ENCODE measurements around the gene THAP4. TPM values are rescaled to one million over a fixed set of nuclear protein-coding genes. Genes with fewer than 3 reads are reported as not detected.

The THAP4 gene
- polyA plus RNA-seq, 3 donors: 15.1 to 25.9 (median 16.3) TPM

- Histone ChIP-seq H2AFZ (ENCODE audit: insufficient read depth, low read depth, low read length, poor library complexity, severe bottlenecking) (no peak overlapping the region), H3K27me3 (ENCODE audit: control insufficient read depth in 2 of 2, insufficient read depth in 2 of 2, low read length in 2 of 2) (no peaks in the 10 kb centered on the region), H3K4me1 (ENCODE audit: control insufficient read depth in 1 of 2, insufficient read depth in 2 of 2, low read length in 2 of 2) (no peaks in the 10 kb centered on the region), H3K9me3 (replicated peaks in 1 of 2; ENCODE audit: control insufficient read depth in 1 of 2, insufficient read depth in 1 of 2, low read length in 2 of 2) (no peaks in the 10 kb centered on the region), H3K36me3 (replicated peaks in 1 of 2; ENCODE audit: control insufficient read depth in 1 of 2, insufficient read depth in 2 of 2, low read length in 2 of 2) (peaks cover 83 to 97% of the 10 kb centered on the region in 2 donors), H3K4me2 (replicated peaks; ENCODE audit: extremely low read depth, low read length, poor library complexity, severe bottlenecking) (no peak overlapping the region), H4K20me1 (ENCODE audit: insufficient read depth, low read length) (peaks cover 8% of the 10 kb centered on the region), H3K9ac (ENCODE audit: insufficient read depth, low read length, poor library complexity, severe bottlenecking) (no peak overlapping the region), H3K4me3 (replicated peaks in 1 of 3; ENCODE audit: low read depth in 2 of 3, low read length in 3 of 3) (no peak overlapping the region), H3K79me2 (ENCODE audit: insufficient read depth, low read length) (peaks cover 7% of the 10 kb centered on the region), H3K27ac (ENCODE audit: low read depth in 1 of 2, low read length in 2 of 2) (no peak overlapping the region)
- Mint-ChIP-seq H3K36me3 (peaks cover 91 to 98% of the 10 kb centered on the region in 2 donors), H3K4me3 (no peak overlapping the region), H3K4me1 (no peaks in the 10 kb centered on the region), H3K9me3 (no peaks in the 10 kb centered on the region), H3K27me3 (ENCODE audit: low read depth in 3 of 3) (peaks cover 0 to 4% (median 0%) of the 10 kb centered on the region in 3 donors), H3K27ac (peak overlapping the region in 2 of 7 donors; percentile 13 to 37)
- intact Hi-C loops (cut with micrococcal nuclease): no loop called here
- 96% methylated on average over 13 of the region's 13 CpGs for WGBS (ENCODE audit: insufficient coverage)
- TF ChIP-seq, protein P1, sequence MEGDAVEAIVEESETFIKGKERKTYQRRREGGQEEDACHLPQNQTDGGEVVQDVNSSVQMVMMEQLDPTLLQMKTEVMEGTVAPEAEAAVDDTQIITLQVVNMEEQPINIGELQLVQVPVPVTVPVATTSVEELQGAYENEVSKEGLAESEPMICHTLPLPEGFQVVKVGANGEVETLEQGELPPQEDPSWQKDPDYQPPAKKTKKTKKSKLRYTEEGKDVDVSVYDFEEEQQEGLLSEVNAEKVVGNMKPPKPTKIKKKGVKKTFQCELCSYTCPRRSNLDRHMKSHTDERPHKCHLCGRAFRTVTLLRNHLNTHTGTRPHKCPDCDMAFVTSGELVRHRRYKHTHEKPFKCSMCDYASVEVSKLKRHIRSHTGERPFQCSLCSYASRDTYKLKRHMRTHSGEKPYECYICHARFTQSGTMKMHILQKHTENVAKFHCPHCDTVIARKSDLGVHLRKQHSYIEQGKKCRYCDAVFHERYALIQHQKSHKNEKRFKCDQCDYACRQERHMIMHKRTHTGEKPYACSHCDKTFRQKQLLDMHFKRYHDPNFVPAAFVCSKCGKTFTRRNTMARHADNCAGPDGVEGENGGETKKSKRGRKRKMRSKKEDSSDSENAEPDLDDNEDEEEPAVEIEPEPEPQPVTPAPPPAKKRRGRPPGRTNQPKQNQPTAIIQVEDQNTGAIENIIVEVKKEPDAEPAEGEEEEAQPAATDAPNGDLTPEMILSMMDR (IDR thresholded peaks at IDR 0.05): no peak
- DNase-seq: no peak
Measured at GRCh38 chr2:241656190-241656741, 19.3 kb upstream of the THAP4 start.

- TF ChIP-seq, protein P1 (IDR thresholded peaks at IDR 0.05): no peak
- no peaks in the 10 kb centered on the region for H3K4me1 Mint-ChIP-seq
- no peak overlapping the region for H3K27ac ChIP-seq (ENCODE audit: low read depth in 1 of 2, low read length in 2 of 2)
- peaks cover 84 to 97% of the 10 kb centered on the region in 2 donors for H3K36me3 ChIP-seq (replicated peaks in 1 of 2; ENCODE audit: control insufficient read depth in 1 of 2, insufficient read depth in 2 of 2, low read length in 2 of 2)
- H3K4me3 ChIP-seq (replicated peaks in 1 of 3; ENCODE audit: low read depth in 2 of 3, low read length in 3 of 3): no peak overlapping the region
- WGBS (ENCODE audit: insufficient coverage): 98% methylated on average over 14 of the region's 17 CpGs
- intact Hi-C loops (cut with micrococcal nuclease): no loop called here
- peaks cover 8% of the 10 kb centered on the region for H3K79me2 ChIP-seq (ENCODE audit: insufficient read depth, low read length)
- H3K27ac Mint-ChIP-seq: no peak overlapping the region
- no peak overlapping the region for H2AFZ ChIP-seq (ENCODE audit: insufficient read depth, low read depth, low read length, poor library complexity, severe bottlenecking)
- peaks cover 90 to 97% of the 10 kb centered on the region in 2 donors for H3K36me3 Mint-ChIP-seq
- H4K20me1 ChIP-seq (ENCODE audit: insufficient read depth, low read length): peaks cover 12% of the 10 kb centered on the region
- H3K9ac ChIP-seq (ENCODE audit: insufficient read depth, low read length, poor library complexity, severe bottlenecking): no peak overlapping the region
- H3K4me3 Mint-ChIP-seq: no peak overlapping the region
- DNase-seq: no peak
- no peaks in the 10 kb centered on the region for H3K9me3 ChIP-seq (replicated peaks in 1 of 2; ENCODE audit: control insufficient read depth in 1 of 2, insufficient read depth in 1 of 2, low read length in 2 of 2)
- H3K4me2 ChIP-seq (replicated peaks; ENCODE audit: extremely low read depth, low read length, poor library complexity, severe bottlenecking): no peak overlapping the region
- no peaks in the 10 kb centered on the region for H3K9me3 Mint-ChIP-seq
- H3K27me3 Mint-ChIP-seq (ENCODE audit: low read depth in 3 of 3): peaks cover 0 to 4% (median 0%) of the 10 kb centered on the region in 3 donors
- no peaks in the 10 kb centered on the region for H3K4me1 ChIP-seq (ENCODE audit: control insufficient read depth in 1 of 2, insufficient read depth in 2 of 2, low read length in 2 of 2)
- H3K27me3 ChIP-seq (ENCODE audit: control insufficient read depth in 2 of 2, insufficient read depth in 2 of 2, low read length in 2 of 2): no peaks in the 10 kb centered on the region
Measured at GRCh38 chr2:241655516-241656189, 18.7 kb upstream of the THAP4 start.

Measured in CD14-positive monocyte (primary cell).